ENCODE measurements around the gene CYBC1.

GRCh38 chr17:82463925-82464566 is 13.5 kb upstream of the CYBC1 start:
- TF ChIP-seq CTCF (IDR thresholded peaks at IDR 0.05; ENCODE audit: poor library complexity, severe bottlenecking) (no peak), EZH2 (IDR thresholded peaks at IDR 0.05; ENCODE audit: borderline replicate concordance, insufficient read depth, low read length, poor library complexity, severe bottlenecking) (no peak), POLR2AphosphoS5 (IDR thresholded peaks at IDR 0.05) (no peak), RAD21 (conservative IDR thresholded peaks at IDR 0.05) (no peak)

Data from neural cell (in vitro differentiated cells).